OCI-LY1 (cell line): ENCODE data around the gene TRPV4.

ENCODE experiments used
- H2AFZ ChIP-seq: fragments of 200-600 bp; sonication (generic), shearing (Covaris generic); 2 replicates; pipeline ENCODE4 v1.6.0; 2014; ENCODE audit warnings: antibody characterized with exemption, mild to moderate bottlenecking, low read length
- H3F3A ChIP-seq: fragments of 200-600 bp; sonication (generic), shearing (Covaris generic); 2 replicates; pipeline ENCODE4 v1.6.0; 2014; ENCODE audit warnings: mild to moderate bottlenecking, antibody characterized with exemption, low read length, moderate library complexity; ENCODE audit not compliant: insufficient read depth
- H3K27ac ChIP-seq: fragments of 200-600 bp; sonication (generic); 2 replicates; pipeline ENCODE4 v1.5.1; 2014; ENCODE audit warnings: low read length, mixed run types, mild to moderate bottlenecking, low read depth; ENCODE audit not compliant: poor library complexity, severe bottlenecking
- H3K27me3 ChIP-seq: fragments of 200-600 bp; sonication (generic); 2 replicates; pipeline ENCODE4 v1.6.0; 2014; ENCODE audit warnings: antibody characterized with exemption, mild to moderate bottlenecking, low read length, moderate library complexity; ENCODE audit not compliant: insufficient read depth
- H3K36me3 ChIP-seq: fragments of 200-600 bp; sonication (generic); 2 replicates; pipeline ENCODE4 v1.6.1; 2014; ENCODE audit warnings: mild to moderate bottlenecking, antibody characterized with exemption, low read length, moderate library complexity, mixed read lengths; ENCODE audit not compliant: insufficient read depth
- H3K4me1 ChIP-seq: fragments of 200-600 bp; sonication (generic); 2 replicates; pipeline ENCODE4 v1.5.1; 2014; ENCODE audit warnings: mild to moderate bottlenecking, low read length, moderate library complexity; ENCODE audit not compliant: insufficient read depth, severe bottlenecking
- H3K4me2 ChIP-seq: fragments of 200-600 bp; sonication (generic), shearing (Covaris generic); 2 replicates; pipeline ENCODE4 v1.6.1; 2014; ENCODE audit warnings: low read length
- H3K4me3 ChIP-seq: fragments of 200-600 bp; sonication (generic); 2 replicates; pipeline ENCODE4 v1.5.1; 2014; ENCODE audit warnings: low read length, low read depth, mild to moderate bottlenecking, mixed read lengths; ENCODE audit not compliant: poor library complexity, severe bottlenecking
- H3K79me2 ChIP-seq: fragments of 200-600 bp; shearing (Covaris generic); 2 replicates; pipeline ENCODE4 v1.6.1; 2016; ENCODE audit warnings: mixed run types, low read length, mixed read lengths; ENCODE audit not compliant: insufficient read depth
- H3K9ac ChIP-seq: fragments of 200-600 bp; sonication (generic), shearing (Covaris generic); 2 replicates; pipeline ENCODE4 v1.6.1; 2014; ENCODE audit warnings: mild to moderate bottlenecking, low read length, mixed read lengths
- H3K9me2 ChIP-seq: fragments of 200-600 bp; sonication (generic), shearing (Covaris generic); 2 replicates; pipeline ENCODE4 v1.6.1; 2014; ENCODE audit warnings: low read depth, mild to moderate bottlenecking, low read length, mixed read lengths
- H3K9me3 ChIP-seq: fragments of 200-600 bp; shearing (Covaris generic); 2 replicates; pipeline ENCODE4 v1.6.1; 2014; ENCODE audit warnings: low read length, mixed read lengths
- H4K20me1 ChIP-seq: fragments of 200-600 bp; sonication (generic), shearing (Covaris generic); 2 replicates; pipeline ENCODE4 v1.6.0; 2016; ENCODE audit warnings: mild to moderate bottlenecking, low read length; ENCODE audit not compliant: insufficient read depth
- EZH2 ChIP-seq: fragments of 200-600 bp; sonication (generic), shearing (Covaris generic); IDR thresholded peaks from 2 replicates; pipeline ENCODE4 v1.8.0; 2017; ENCODE audit warnings: borderline replicate concordance, mixed run types, mild to moderate bottlenecking, antibody characterized with exemption, low read length, moderate library complexity, mixed read lengths
- TF ChIP-seq, protein P1 (sequence below): fragments of 200-600 bp; sonication (generic), shearing (Covaris generic); IDR thresholded peaks from 2 replicates; pipeline ENCODE4 v1.5.1; 2017; ENCODE audit warnings: mild to moderate bottlenecking, antibody characterized with exemption, low read length, moderate library complexity, mixed read lengths

Gene TRPV4

GRCh38 chr12:109760031-109760929 is 72.9 kb downstream of the TRPV4 start:
- Histone ChIP-seq H3K9me2 (no peaks in the 10 kb centered on the region), H3K27me3 (no peaks in the 10 kb centered on the region), H3K79me2 (no peaks in the 10 kb centered on the region), H3K4me1 (no peaks in the 10 kb centered on the region), H3K27ac (no peak overlapping the region), H4K20me1 (no peaks in the 10 kb centered on the region), H3K4me2 (no peak overlapping the region), H3K36me3 (no peaks in the 10 kb centered on the region), H3K9me3 (no peaks in the 10 kb centered on the region), H3F3A (no peaks in the 10 kb centered on the region), H2AFZ (no peak overlapping the region), H3K4me3 (no peak overlapping the region), H3K9ac (no peak overlapping the region)
- no peak for TF ChIP-seq EZH2

DNA sequence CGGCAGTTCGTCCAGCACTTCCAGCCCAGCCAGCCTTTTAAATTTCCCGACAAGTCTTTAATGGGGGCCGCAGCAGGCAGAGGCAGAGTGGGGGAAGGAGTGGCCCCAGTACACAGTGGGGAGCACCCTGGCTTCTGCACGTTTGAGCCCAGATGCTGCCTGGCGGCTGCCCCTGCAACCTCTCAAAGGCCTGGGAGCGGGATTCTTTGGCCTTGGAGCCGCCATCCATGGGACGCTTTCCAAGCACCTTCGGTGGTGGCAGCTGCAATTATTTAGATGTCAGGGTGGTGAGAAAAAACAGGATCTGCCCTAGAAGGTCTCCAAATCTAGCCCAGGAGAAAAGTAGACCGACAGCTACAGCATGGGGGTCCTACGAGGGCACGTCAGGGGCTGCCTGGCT is 73.6 kb downstream of the TRPV4 start:
- H3K4me2 ChIP-seq, result no peak overlapping the region
- H3K9me2 ChIP-seq, result no peaks in the 10 kb centered on the region
- H3K9ac ChIP-seq, result no peak overlapping the region
- H3K9me3 ChIP-seq, result no peaks in the 10 kb centered on the region
- no peaks in the 10 kb centered on the region for H3K36me3 ChIP-seq
- H3K27me3 ChIP-seq, result no peaks in the 10 kb centered on the region
- H3K79me2 ChIP-seq, result no peaks in the 10 kb centered on the region
- H3K27ac ChIP-seq, result no peak overlapping the region
- H3F3A ChIP-seq, result no peaks in the 10 kb centered on the region
- no peak overlapping the region for H2AFZ ChIP-seq
- no peaks in the 10 kb centered on the region for H3K4me1 ChIP-seq
- no peaks in the 10 kb centered on the region for H4K20me1 ChIP-seq
- no peak for TF ChIP-seq EZH2
- TF ChIP-seq, protein P1, sequence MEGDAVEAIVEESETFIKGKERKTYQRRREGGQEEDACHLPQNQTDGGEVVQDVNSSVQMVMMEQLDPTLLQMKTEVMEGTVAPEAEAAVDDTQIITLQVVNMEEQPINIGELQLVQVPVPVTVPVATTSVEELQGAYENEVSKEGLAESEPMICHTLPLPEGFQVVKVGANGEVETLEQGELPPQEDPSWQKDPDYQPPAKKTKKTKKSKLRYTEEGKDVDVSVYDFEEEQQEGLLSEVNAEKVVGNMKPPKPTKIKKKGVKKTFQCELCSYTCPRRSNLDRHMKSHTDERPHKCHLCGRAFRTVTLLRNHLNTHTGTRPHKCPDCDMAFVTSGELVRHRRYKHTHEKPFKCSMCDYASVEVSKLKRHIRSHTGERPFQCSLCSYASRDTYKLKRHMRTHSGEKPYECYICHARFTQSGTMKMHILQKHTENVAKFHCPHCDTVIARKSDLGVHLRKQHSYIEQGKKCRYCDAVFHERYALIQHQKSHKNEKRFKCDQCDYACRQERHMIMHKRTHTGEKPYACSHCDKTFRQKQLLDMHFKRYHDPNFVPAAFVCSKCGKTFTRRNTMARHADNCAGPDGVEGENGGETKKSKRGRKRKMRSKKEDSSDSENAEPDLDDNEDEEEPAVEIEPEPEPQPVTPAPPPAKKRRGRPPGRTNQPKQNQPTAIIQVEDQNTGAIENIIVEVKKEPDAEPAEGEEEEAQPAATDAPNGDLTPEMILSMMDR, result no peak
- no peak overlapping the region for H3K4me3 ChIP-seq

GRCh38 chr12:109758426-109759420 is 74.5 kb downstream of the TRPV4 start:
- H3F3A ChIP-seq, result no peaks in the 10 kb centered on the region
- no peaks in the 10 kb centered on the region for H3K4me1 ChIP-seq
- H3K79me2 ChIP-seq, result no peaks in the 10 kb centered on the region
- no peaks in the 10 kb centered on the region for H3K36me3 ChIP-seq
- no peak overlapping the region for H3K9ac ChIP-seq
- H3K4me3 ChIP-seq, result no peak overlapping the region
- H2AFZ ChIP-seq, result no peak overlapping the region
- H4K20me1 ChIP-seq, result no peaks in the 10 kb centered on the region
- H3K27ac ChIP-seq, result no peak overlapping the region
- TF ChIP-seq, protein P1, result no peak
- no peak for TF ChIP-seq EZH2
- no peak overlapping the region for H3K4me2 ChIP-seq
- H3K27me3 ChIP-seq, result no peaks in the 10 kb centered on the region
- no peaks in the 10 kb centered on the region for H3K9me2 ChIP-seq
- no peaks in the 10 kb centered on the region for H3K9me3 ChIP-seq
